ENCODE results near the gene DACH1. TPM values are rescaled to one million over a fixed set of nuclear protein-coding genes. Genes with fewer than 3 reads are reported as not detected.
A peak's percentile ranks its signal among the peaks of the same experiment; 100 is the strongest.
"Not testable (repeated sequence)": the region's sequence is repeated elsewhere in the genome, so short reads cannot be mapped to it uniquely, and the experiment has no call there.

Gene DACH1
- 0.03 TPM in 1 of 2 replicates, not detected in the other for total RNA-seq (2014; rRNA removed; shearing (Covaris generic))
- polyA plus RNA-seq (2015; cell fraction: cytosol; rRNA removed), result 0.04 TPM in 1 of 2 replicates, not detected in the other
- 0.14 TPM in 1 of 2 replicates, not detected in the other for polyA plus RNA-seq (2015; cell fraction: nucleus; rRNA removed)

GRCh38 chr13:71867131-71867814 is at the start of gene DACH1:
Gene DACH1 (minus strand): TSS chr13:71867204.
- in situ Hi-C loops (cut with HindIII; ENCODE audit: low pct_unique_long_range_greater_than_20kb, low sequenced_read_pairs), result no loop called here
- DNase-seq (ENCODE audit: low read depth, low spot score), result peak; percentile 51

- DNase-seq (ENCODE audit: low read depth, low spot score), result no peak
- in situ Hi-C loops (cut with HindIII; ENCODE audit: low pct_unique_long_range_greater_than_20kb, low sequenced_read_pairs), result no loop called here
Measured at GRCh38 chr13:71913717-71914116, 46.7 kb upstream of the DACH1 start.

GRCh38 chr13:71912524-71912923 is 45.5 kb upstream of the DACH1 start:
- no peak for DNase-seq (ENCODE audit: low read depth, low spot score)
- in situ Hi-C loops (cut with HindIII; ENCODE audit: low pct_unique_long_range_greater_than_20kb, low sequenced_read_pairs), result no loop called here

- in situ Hi-C loops (cut with HindIII; ENCODE audit: low pct_unique_long_range_greater_than_20kb, low sequenced_read_pairs), result no loop called here
- no peak for DNase-seq (ENCODE audit: low read depth, low spot score)
Measured at GRCh38 chr13:71906448-71906847, 39.4 kb upstream of the DACH1 start.

- in situ Hi-C loops (cut with HindIII; ENCODE audit: low pct_unique_long_range_greater_than_20kb, low sequenced_read_pairs), result no loop called here
- DNase-seq (ENCODE audit: low read depth, low spot score), result no peak
Measured at GRCh38 chr13:71902676-71903075, 35.7 kb upstream of the DACH1 start.

GRCh38 chr13:71893506-71893905 is 26.5 kb upstream of the DACH1 start:
- DNase-seq (ENCODE audit: low read depth, low spot score); in situ Hi-C loops (cut with HindIII; ENCODE audit: low pct_unique_long_range_greater_than_20kb, low sequenced_read_pairs): not testable (repeated sequence)

- in situ Hi-C loops (cut with HindIII; ENCODE audit: low pct_unique_long_range_greater_than_20kb, low sequenced_read_pairs), result no loop called here
- no peak for DNase-seq (ENCODE audit: low read depth, low spot score)
Measured at GRCh38 chr13:71886880-71887279, 19.9 kb upstream of the DACH1 start.

GRCh38 chr13:71882120-71882519 is 15.1 kb upstream of the DACH1 start:
- no peak for DNase-seq (ENCODE audit: low read depth, low spot score)
- in situ Hi-C loops (cut with HindIII; ENCODE audit: low pct_unique_long_range_greater_than_20kb, low sequenced_read_pairs), result no loop called here

- no peak for DNase-seq (ENCODE audit: low read depth, low spot score)
- in situ Hi-C loops (cut with HindIII; ENCODE audit: low pct_unique_long_range_greater_than_20kb, low sequenced_read_pairs), result no loop called here
Measured at GRCh38 chr13:71880753-71881541, 13.9 kb upstream of the DACH1 start.

GRCh38 chr13:71879808-71880344 is 12.9 kb upstream of the DACH1 start:
- no peak for DNase-seq (ENCODE audit: low read depth, low spot score)
- in situ Hi-C loops (cut with HindIII; ENCODE audit: low pct_unique_long_range_greater_than_20kb, low sequenced_read_pairs), result no loop called here

GRCh38 chr13:71879129-71879535 is 12.1 kb upstream of the DACH1 start:
- peak; percentile 68 for DNase-seq (ENCODE audit: low read depth, low spot score)

GRCh38 chr13:71877256-71877653 is 10.3 kb upstream of the DACH1 start:
- in situ Hi-C loops (cut with HindIII; ENCODE audit: low pct_unique_long_range_greater_than_20kb, low sequenced_read_pairs), result no loop called here

More at GRCh38 chr13:71879129-71879535, 12.1 kb upstream of the DACH1 start:
- in situ Hi-C loops (cut with HindIII; ENCODE audit: low pct_unique_long_range_greater_than_20kb, low sequenced_read_pairs), result no loop called here

GRCh38 chr13:71876648-71877255 is 9.7 kb upstream of the DACH1 start:
- in situ Hi-C loops (cut with HindIII; ENCODE audit: low pct_unique_long_range_greater_than_20kb, low sequenced_read_pairs), result no loop called here
- no peak for DNase-seq (ENCODE audit: low read depth, low spot score)

More at GRCh38 chr13:71877256-71877653, 10.3 kb upstream of the DACH1 start:
- DNase-seq (ENCODE audit: low read depth, low spot score), result no peak

- in situ Hi-C loops (cut with HindIII; ENCODE audit: low pct_unique_long_range_greater_than_20kb, low sequenced_read_pairs), result no loop called here
- DNase-seq (ENCODE audit: low read depth, low spot score), result no peak
Measured at GRCh38 chr13:71875823-71876222, 8.8 kb upstream of the DACH1 start.

- in situ Hi-C loops (cut with HindIII; ENCODE audit: low pct_unique_long_range_greater_than_20kb, low sequenced_read_pairs), result no loop called here
- no peak for DNase-seq (ENCODE audit: low read depth, low spot score)
Measured at GRCh38 chr13:71874458-71874857, 7.5 kb upstream of the DACH1 start.

- no peak for DNase-seq (ENCODE audit: low read depth, low spot score)
- in situ Hi-C loops (cut with HindIII; ENCODE audit: low pct_unique_long_range_greater_than_20kb, low sequenced_read_pairs), result no loop called here
Measured at GRCh38 chr13:71873418-71874247, 6.6 kb upstream of the DACH1 start.

- in situ Hi-C loops (cut with HindIII; ENCODE audit: low pct_unique_long_range_greater_than_20kb, low sequenced_read_pairs), result no loop called here
- DNase-seq (ENCODE audit: low read depth, low spot score), result no peak
Measured at GRCh38 chr13:71871844-71872243, 4.8 kb upstream of the DACH1 start.
